Right lobe of liver (tissue), 4 donors: Measurements from ENCODE around the gene LHFPL2.

ENCODE experiments used
- POLR2A ChIP-seq: fragments of 450-650 bp; IDR thresholded peaks from one replicate; pipeline ENCODE4 v1.6.1; 2017; ENCODE audit warnings: antibody characterized with exemption, mild to moderate bottlenecking
- TF ChIP-seq, protein P1 (sequence below), 4 donors: fragments of 200-600 bp in 3 of 4; fragments of 450-650 bp in 1 of 4; IDR thresholded peaks; one replicate each; pipeline versions ENCODE4 v1.5.1 to v1.8.0; 2016 to 2022; ENCODE audit warnings: antibody characterized with exemption in 4 of 4, mild to moderate bottlenecking in 2 of 4
- donor health status: DM: no; HTN: no; CAD: no.
- donor health status: DM: no; HTN: no; CAD: no.
- donor health status: DM: no; HTN: yes; CAD: no.

DNA sequence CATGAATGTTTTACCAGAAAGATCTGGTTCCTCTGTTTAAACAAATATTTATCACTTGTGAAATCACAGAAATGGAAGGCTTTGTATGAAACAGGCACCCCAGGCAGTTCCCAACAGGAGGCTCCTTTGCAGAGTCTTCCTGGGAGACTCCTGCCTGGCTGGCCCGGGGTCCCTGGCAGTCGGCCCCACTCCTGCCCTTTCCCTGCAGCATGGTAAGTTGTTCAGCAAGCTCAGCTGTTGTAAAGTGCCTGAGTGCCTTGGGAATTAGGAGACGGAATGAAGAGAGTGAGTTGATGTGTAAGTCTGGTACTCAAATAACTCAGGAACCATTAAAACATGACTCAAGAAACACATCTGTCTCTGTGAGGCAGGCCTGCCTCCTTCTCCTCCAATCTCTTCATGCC is 17.5 kb upstream of the LHFPL2 start:
- TF ChIP-seq, protein P1, sequence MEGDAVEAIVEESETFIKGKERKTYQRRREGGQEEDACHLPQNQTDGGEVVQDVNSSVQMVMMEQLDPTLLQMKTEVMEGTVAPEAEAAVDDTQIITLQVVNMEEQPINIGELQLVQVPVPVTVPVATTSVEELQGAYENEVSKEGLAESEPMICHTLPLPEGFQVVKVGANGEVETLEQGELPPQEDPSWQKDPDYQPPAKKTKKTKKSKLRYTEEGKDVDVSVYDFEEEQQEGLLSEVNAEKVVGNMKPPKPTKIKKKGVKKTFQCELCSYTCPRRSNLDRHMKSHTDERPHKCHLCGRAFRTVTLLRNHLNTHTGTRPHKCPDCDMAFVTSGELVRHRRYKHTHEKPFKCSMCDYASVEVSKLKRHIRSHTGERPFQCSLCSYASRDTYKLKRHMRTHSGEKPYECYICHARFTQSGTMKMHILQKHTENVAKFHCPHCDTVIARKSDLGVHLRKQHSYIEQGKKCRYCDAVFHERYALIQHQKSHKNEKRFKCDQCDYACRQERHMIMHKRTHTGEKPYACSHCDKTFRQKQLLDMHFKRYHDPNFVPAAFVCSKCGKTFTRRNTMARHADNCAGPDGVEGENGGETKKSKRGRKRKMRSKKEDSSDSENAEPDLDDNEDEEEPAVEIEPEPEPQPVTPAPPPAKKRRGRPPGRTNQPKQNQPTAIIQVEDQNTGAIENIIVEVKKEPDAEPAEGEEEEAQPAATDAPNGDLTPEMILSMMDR (IDR thresholded peaks at IDR 0.05) = no peak
- no peak for TF ChIP-seq POLR2A
